ENCODE results near the gene RBM14. TPM values are rescaled to one million over a fixed set of nuclear protein-coding genes. Genes with fewer than 3 reads are reported as not detected.

The RBM14 gene
- total and polyA plus RNA-seq, 2 donors (not counting 1 experiment from before 2014, with no cell fraction given): 52.4 to 244 TPM

GRCh38 chr11:66617155-66617834 lies 865 bp downstream of the RBM14 start:
- H3K4me1 Mint-ChIP-seq: peaks cover 59% of the 10 kb centered on the region
- no peak for ATAC-seq (ENCODE audit: low read depth)
- peak overlapping the region; percentile 85 to 90 for H3K27ac ChIP-seq (ENCODE audit: low read length in 2 of 2)
- H3K4me2 ChIP-seq (replicated peaks; ENCODE audit: low read depth, low read length, poor library complexity, severe bottlenecking): peak overlapping the region; percentile 99
- no peak for DNase-seq
- no peaks in the 10 kb centered on the region for H3K27me3 Mint-ChIP-seq
- ChIA-PET POLR2A (interaction anchor here (0.6 to 5.2 kb wide), 10 partner anchors 8 to 1242 kb away, joined by 3 to 53 read pairs (median 7); partner anchors contain the start of genes CCDC87, CCS, RBM4 and RBM4B), CTCF (interaction anchor here (1.0 to 4.5 kb wide), 8 partner anchors 11 to 61 kb away, joined by 3 to 32 read pairs (median 8); partner anchors contain the start of genes CCDC87, CCS, RBM4 and RBM4B)
- H3K4me1 ChIP-seq (ENCODE audit: control insufficient read depth in 2 of 2, insufficient read depth in 2 of 2, low read length in 2 of 2): peaks cover 48 to 64% of the 10 kb centered on the region in 2 donors
- H3K27me3 ChIP-seq (replicated peaks in 1 of 4; ENCODE audit: control extremely low read depth in 1 of 4, control insufficient read depth in 3 of 4, insufficient read depth in 4 of 4, low read length in 3 of 4): no peaks in the 10 kb centered on the region
- intact Hi-C loops (cut with micrococcal nuclease): loop anchor here (1.0 to 2.0 kb wide), 2 partner anchors 38 to 70 kb away; partner anchors contain the start of genes ACTN3 and ZDHHC24
- H3K9me3 ChIP-seq (ENCODE audit: control extremely low read depth in 1 of 3, control insufficient read depth in 2 of 3, insufficient read depth in 1 of 3, low read length in 2 of 3): no peaks in the 10 kb centered on the region
- peaks cover 0 to 24% of the 10 kb centered on the region in 2 experiments for H3K36me3 ChIP-seq (replicated peaks in 1 of 2; ENCODE audit: control extremely low read depth in 1 of 2, control insufficient read depth in 1 of 2, extremely low read depth in 1 of 2, insufficient read depth in 2 of 2, low read length in 1 of 2)
- peaks cover 95% of the 10 kb centered on the region for H3K79me2 ChIP-seq (ENCODE audit: control insufficient read depth, insufficient read depth, low read length)
- H3K9me3 Mint-ChIP-seq (ENCODE audit: insufficient read depth): no peaks in the 10 kb centered on the region
- H3K27ac Mint-ChIP-seq: peak overlapping the region; percentile 99
- under 1% methylated on average over 29 of the region's 38 CpGs for WGBS (ENCODE audit: insufficient coverage)
- TF ChIP-seq CTCF (IDR thresholded peaks at IDR 0.05): no peak
- TF ChIP-seq EZH2 (IDR thresholded peaks at IDR 0.05; ENCODE audit: borderline replicate concordance, insufficient read depth, low read depth, low read length, poor library complexity, severe bottlenecking): no peak
- peak overlapping the region; percentile 99 for H3K4me3 Mint-ChIP-seq
- peaks cover 51% of the 10 kb centered on the region for H4K20me1 ChIP-seq (ENCODE audit: control insufficient read depth, insufficient read depth, low read length, poor library complexity, severe bottlenecking)
- H2AFZ ChIP-seq (ENCODE audit: insufficient read depth, low read depth, low read length, poor library complexity, severe bottlenecking): peak overlapping the region; percentile 96
- peak overlapping the region; percentile 69 to 97 (median 94) for H3K4me3 ChIP-seq (ENCODE audit: control extremely low read depth in 1 of 5, extremely low read depth in 1 of 5, insufficient read depth in 1 of 5, low read depth in 2 of 5, low read length in 4 of 5)
- peak overlapping the region; percentile 91 for H3K9ac ChIP-seq (ENCODE audit: low read length)

Data from B cell (primary cell).